SK-N-SH (cell line): ENCODE measurements around the gene PKN2. TPM values are rescaled to one million over a fixed set of nuclear protein-coding genes. Genes with fewer than 3 reads are reported as not detected.

Experiments used
- CTCF ChIA-PET: fragments of 300-600, 350-600 bp; formaldehyde crosslinking; extraction: SDS; loops from one replicate; lab custom pipeline; 2021; lab: Yijun Ruan, JAX
- POLR2A ChIA-PET: fragments of 350-600 bp; sonication (Branson Sonifier 250); formaldehyde crosslinking; extraction: SDS; loops from one replicate; lab custom pipeline; 2020; ENCODE audit warnings: antibody characterized with exemption, inconsistent platforms; lab: Yijun Ruan, JAX
- DNase-seq: peaks from one replicate; pipeline ENCODE4 v3.0.0; 2012
- H2AFZ ChIP-seq: fragments of 200-600 bp; sonication (generic); 2 replicates; pipeline ENCODE4 v1.8.1; 2016; ENCODE audit warnings: antibody characterized with exemption, mild to moderate bottlenecking, low read depth
- H3F3A ChIP-seq: fragments of 200-600 bp; sonication (generic); replicated peaks from 2 replicates; pipeline ENCODE3; 2016; ENCODE audit warnings: antibody characterized with exemption, mild to moderate bottlenecking; ENCODE audit not compliant: insufficient read depth
- H3K27ac ChIP-seq, 2 experiments: fragments of 200-500 bp in 1 of 2; fragments of 200-600 bp in 1 of 2; sonication (Bioruptor generic) in 1 of 2; sonication (generic), shearing (Covaris generic) in 1 of 2; 2 replicates each; pipeline versions ENCODE4 v1.5.1 to v1.6.1; 2014 to 2016; ENCODE audit warnings: low read depth in 2 of 2, inconsistent platforms in 1 of 2, low read length in 1 of 2, mild to moderate bottlenecking in 1 of 2, mixed read lengths in 1 of 2
- H3K27me3 ChIP-seq: fragments of 200-600 bp; sonication (generic), shearing (Covaris generic); 2 replicates; pipeline ENCODE4 v1.6.1; 2016; ENCODE audit warnings: mixed run types; ENCODE audit not compliant: insufficient read depth
- H3K36me3 ChIP-seq, 2 experiments: fragments of 200-500 bp in 1 of 2; fragments of 200-600 bp in 1 of 2; sonication (Bioruptor generic) in 1 of 2; sonication (generic) in 1 of 2; replicated peaks in 1 of 2; 2 replicates each; pipeline versions ENCODE3 to v1.5.1; 2014 to 2016; ENCODE audit warnings: low read length in 1 of 2, mild to moderate bottlenecking in 1 of 2; ENCODE audit not compliant: insufficient read depth in 2 of 2, control insufficient read depth in 1 of 2
- H3K4me1 ChIP-seq, 2 experiments: fragments of 200-500 bp in 1 of 2; fragments of 200-600 bp in 1 of 2; sonication (Bioruptor generic) in 1 of 2; sonication (generic), shearing (Covaris generic) in 1 of 2; 2 replicates each; pipeline versions ENCODE4 v1.5.1 to v1.6.1; 2014 to 2016; ENCODE audit warnings: low read depth in 1 of 2, low read length in 1 of 2, mixed run types in 1 of 2; ENCODE audit not compliant: insufficient read depth in 2 of 2, control insufficient read depth in 1 of 2
- H3K4me2 ChIP-seq: fragments of 200-600 bp; sonication (generic), shearing (Covaris generic); 2 replicates; pipeline ENCODE4 v1.6.1; 2017; ENCODE audit warnings: mixed run types
- H3K4me3 ChIP-seq, 2 experiments: fragments of 200-500 bp in 1 of 2; fragments of 200-600 bp in 1 of 2; sonication (Bioruptor generic) in 1 of 2; sonication (generic), shearing (Covaris generic) in 1 of 2; 2 replicates each; pipeline versions ENCODE4 v1.5.1 to v1.8.1; 2014 to 2016; ENCODE audit warnings: low read depth in 2 of 2, inconsistent platforms in 1 of 2, low read length in 1 of 2, mild to moderate bottlenecking in 1 of 2, mixed read lengths in 1 of 2, moderate library complexity in 1 of 2
- H3K79me2 ChIP-seq: fragments of 200-600 bp; sonication (generic); 2 replicates; pipeline ENCODE4 v1.8.1; 2017; ENCODE audit warnings: mild to moderate bottlenecking; ENCODE audit not compliant: insufficient read depth
- H3K9ac ChIP-seq: fragments of 200-600 bp; sonication (generic); 2 replicates; pipeline ENCODE4 v1.6.1; 2017; ENCODE audit warnings: mixed run types
- H3K9me2 ChIP-seq: fragments of 200-600 bp; sonication (generic); 2 replicates; pipeline ENCODE4 v1.6.1; 2017; ENCODE audit warnings: mixed run types
- H3K9me3 ChIP-seq: fragments of 200-600 bp; sonication (generic); 2 replicates; pipeline ENCODE4 v1.6.1; 2017; ENCODE audit warnings: mixed run types, mild to moderate bottlenecking, moderate library complexity
- H4K20me1 ChIP-seq: fragments of 200-600 bp; sonication (generic); 2 replicates; pipeline ENCODE4 v1.6.1; 2017; ENCODE audit warnings: mild to moderate bottlenecking, mixed run types; ENCODE audit not compliant: insufficient read depth
- ELF1 ChIP-seq: IDR thresholded peaks from 2 replicates; pipeline ENCODE4 v1.4.0; 2012
- EP300 ChIP-seq, 2 experiments: IDR thresholded peaks; 2 replicates each; pipeline versions ENCODE4 v1.4.0 to v1.6.1; 2012; ENCODE audit warnings: borderline replicate concordance in 1 of 2, low read depth in 1 of 2, low read length in 1 of 2
- EZH2phosphoT487 ChIP-seq: fragments of 200-600 bp; sonication (generic); IDR thresholded peaks from 2 replicates; pipeline ENCODE4 v1.6.1; 2017; ENCODE audit warnings: low read depth, mixed run types, mild to moderate bottlenecking, antibody characterized with exemption, moderate library complexity, borderline replicate concordance
- FOSL2 ChIP-seq: IDR thresholded peaks from 2 replicates; pipeline ENCODE4 v1.4.0; 2012; ENCODE audit warnings: low read depth, mild to moderate bottlenecking, moderate library complexity, borderline replicate concordance
- FOXJ3 ChIP-seq: sonication (generic); formaldehyde crosslinking; IDR thresholded peaks from 2 replicates; pipeline ENCODE4 v1.5.1; 2020; ENCODE audit warnings: mild to moderate bottlenecking, missing genetic modification reagents
- FOXM1 ChIP-seq: IDR thresholded peaks from 2 replicates; pipeline ENCODE4 v1.4.0; 2012; ENCODE audit warnings: low read depth, mild to moderate bottlenecking
- IRF3 ChIP-seq: fragments of 150-350 bp; IDR thresholded peaks from 2 replicates; pipeline ENCODE4 v1.6.1; 2016; ENCODE audit warnings: mild to moderate bottlenecking, low read depth, low read length
- JUND ChIP-seq: IDR thresholded peaks from 2 replicates; pipeline ENCODE4 v1.4.0; 2012
- MAX ChIP-seq: IDR thresholded peaks from 2 replicates; pipeline ENCODE4 v1.4.0; 2012; ENCODE audit warnings: low read depth
- MEF2A ChIP-seq: IDR thresholded peaks from 2 replicates; pipeline ENCODE4 v1.4.0; 2012; ENCODE audit warnings: low read depth, borderline replicate concordance
- MXI1 ChIP-seq: IDR thresholded peaks from 2 replicates; pipeline ENCODE4 v1.6.1; 2012; ENCODE audit warnings: mild to moderate bottlenecking, low read depth, low read length, improper control_type of control experiment
- NFIC ChIP-seq: IDR thresholded peaks from 2 replicates; pipeline ENCODE4 v1.4.0; 2012; ENCODE audit warnings: borderline replicate concordance
- NRF1 ChIP-seq: IDR thresholded peaks from 2 replicates; pipeline ENCODE4 v1.6.1; 2012; ENCODE audit warnings: low read depth, mild to moderate bottlenecking, low read length
- PBX3 ChIP-seq: IDR thresholded peaks from 2 replicates; pipeline ENCODE4; 2012
- POLR2AphosphoS5 ChIP-seq: IDR thresholded peaks from 2 replicates; pipeline ENCODE4 v1.6.1; 2012; ENCODE audit warnings: low read depth, low read length
- RAD21 ChIP-seq: IDR thresholded peaks from 2 replicates; pipeline ENCODE4 v1.6.1; 2012; ENCODE audit warnings: mild to moderate bottlenecking, low read length
- RCOR1 ChIP-seq: fragments of 150-350 bp; IDR thresholded peaks from 2 replicates; pipeline ENCODE4 v1.6.1; 2017; ENCODE audit warnings: antibody characterized with exemption, low read length
- RFX5 ChIP-seq: IDR thresholded peaks from 2 replicates; pipeline ENCODE4 v1.6.1; 2012; ENCODE audit warnings: mild to moderate bottlenecking, improper control_type of control experiment, low read length
- RXRA ChIP-seq: IDR thresholded peaks from 2 replicates; pipeline ENCODE4 v1.4.0; 2012; ENCODE audit warnings: low read depth, mild to moderate bottlenecking, borderline replicate concordance
- SIN3A ChIP-seq: IDR thresholded peaks from 2 replicates; pipeline ENCODE4 v1.6.1; 2012; ENCODE audit warnings: low read depth, mild to moderate bottlenecking, low read length, moderate library complexity, borderline replicate concordance
- TAF1 ChIP-seq: IDR thresholded peaks from 2 replicates; pipeline ENCODE4 v1.6.1; 2012; ENCODE audit warnings: low read depth, mild to moderate bottlenecking, low read length, moderate library complexity, borderline replicate concordance
- TEAD4 ChIP-seq: IDR thresholded peaks from 2 replicates; pipeline ENCODE4 v1.4.0; 2012; ENCODE audit warnings: mild to moderate bottlenecking, borderline replicate concordance; ENCODE audit not compliant: insufficient read depth
- YY1 ChIP-seq: IDR thresholded peaks from 2 replicates; pipeline ENCODE4 v1.4.0; 2012; ENCODE audit warnings: low read depth, mild to moderate bottlenecking
- ZBTB33 ChIP-seq: IDR thresholded peaks from 2 replicates; pipeline ENCODE4 v1.4.0; 2012; ENCODE audit warnings: low read depth, borderline replicate concordance
- WGBS: methylation state at CpG from one replicate; pipeline ENCODE4 v1.1.6; 2017; ENCODE audit warnings: low lambda C conversion rate; 5-methylcytosine and 5-hydroxymethylcytosine counted together
- polyA plus RNA-seq, 3 experiments: library from polyadenylated mRNA; depleted of rRNA; stranded (reverse); fragments of >200 nt; gene quantifications; 2 replicates each; pipeline ENCODE4 v1.2.3, GENCODE V29; 2012

PKN2 gene
- polyA plus RNA-seq, 1 of the 3 experiments (the other 2 are of a cell fraction): 6.8 TPM

- H3F3A ChIP-seq: no peaks in the 10 kb centered on the region
Measured at GRCh38 chr1:88662723-88663122, 21.4 kb upstream of the PKN2 start.

GRCh38 chr1:88668405-88668804 lies 15.7 kb upstream of the PKN2 start:
- Histone ChIP-seq H3K36me3 (no peaks in the 10 kb centered on the region), H3K9ac (no peak overlapping the region), H2AFZ (no peak overlapping the region), H3K9me3 (no peaks in the 10 kb centered on the region), H3K4me1 (no peaks in the 10 kb centered on the region), H3K9me2 (no peaks in the 10 kb centered on the region), H4K20me1 (no peaks in the 10 kb centered on the region), H3K27ac (no peak overlapping the region), H3K4me2 (no peak overlapping the region), H3K79me2 (no peaks in the 10 kb centered on the region; the same call in 1 of the 2 replicates), H3F3A (peaks cover 6% of the 10 kb centered on the region), H3K27me3 (no peaks in the 10 kb centered on the region), H3K4me3 (no peak overlapping the region)
- ChIA-PET POLR2A (no interaction called here), CTCF (interaction anchor here (1.9 to 2.0 kb wide), 2 partner anchors 14 to 209 kb away, joined by 4 to 5 read pairs; no protein-coding TSS in a partner anchor)
- DNase-seq: no peak
- 84% methylated on average over 3 of the region's 3 CpGs for WGBS
- TF ChIP-seq IRF3 (no peak), FOSL2 (no peak), EZH2phosphoT487 (no peak), YY1 (no peak), FOXM1 (no peak), TAF1 (no peak), EP300 (IDR thresholded peaks at IDR 0.05; ENCODE audit: borderline replicate concordance in 1 of 2, low read depth in 1 of 2, low read length in 1 of 2) (no peak), SIN3A (no peak), MEF2A (no peak), MXI1 (no peak), NRF1 (no peak), POLR2AphosphoS5 (no peak)

More at GRCh38 chr1:88662723-88663122, 21.4 kb upstream of the PKN2 start:
- H3K9me2 ChIP-seq: no peaks in the 10 kb centered on the region
- no peaks in the 10 kb centered on the region for H3K9me3 ChIP-seq
- H3K4me1 ChIP-seq: no peaks in the 10 kb centered on the region; a peak in 1 of 4 replicates
- WGBS: 71% methylated on average over 2 of the region's 2 CpGs
- ChIA-PET POLR2A (no interaction called here), CTCF (interaction anchor here (1.3 kb wide), 1 partner anchor 15 kb away, joined by 3 read pairs; no protein-coding TSS in a partner anchor)
- H3K36me3 ChIP-seq: no peaks in the 10 kb centered on the region
- no peak overlapping the region for H3K4me2 ChIP-seq
- H2AFZ ChIP-seq: no peak overlapping the region
- H4K20me1 ChIP-seq: no peaks in the 10 kb centered on the region
- H3K27me3 ChIP-seq: no peaks in the 10 kb centered on the region
- H3K27ac ChIP-seq: no peak overlapping the region
- no peak overlapping the region for H3K4me3 ChIP-seq
- TF ChIP-seq TEAD4 (no peak), PBX3 (no peak), FOXJ3 (CRISPR knock-in tag) (no peak), ZBTB33 (no peak), SIN3A (no peak), RCOR1 (no peak), RFX5 (no peak), TAF1 (no peak), ELF1 (no peak), JUND (no peak), MAX (no peak), NFIC (no peak), FOXM1 (no peak), MXI1 (no peak), RAD21 (no peak), RXRA (no peak)
- DNase-seq: no peak
- no peak overlapping the region for H3K9ac ChIP-seq
- H3K79me2 ChIP-seq: no peaks in the 10 kb centered on the region; the same call in 1 of the 2 replicates
